MV-4-11 (cell line): ENCODE measurements around the gene STRA6.

Experiments used
- DNase-seq: peaks from one replicate; lab custom pipeline; 2025; lab: John Stamatoyannopoulos, UW

The STRA6 gene, protein sequence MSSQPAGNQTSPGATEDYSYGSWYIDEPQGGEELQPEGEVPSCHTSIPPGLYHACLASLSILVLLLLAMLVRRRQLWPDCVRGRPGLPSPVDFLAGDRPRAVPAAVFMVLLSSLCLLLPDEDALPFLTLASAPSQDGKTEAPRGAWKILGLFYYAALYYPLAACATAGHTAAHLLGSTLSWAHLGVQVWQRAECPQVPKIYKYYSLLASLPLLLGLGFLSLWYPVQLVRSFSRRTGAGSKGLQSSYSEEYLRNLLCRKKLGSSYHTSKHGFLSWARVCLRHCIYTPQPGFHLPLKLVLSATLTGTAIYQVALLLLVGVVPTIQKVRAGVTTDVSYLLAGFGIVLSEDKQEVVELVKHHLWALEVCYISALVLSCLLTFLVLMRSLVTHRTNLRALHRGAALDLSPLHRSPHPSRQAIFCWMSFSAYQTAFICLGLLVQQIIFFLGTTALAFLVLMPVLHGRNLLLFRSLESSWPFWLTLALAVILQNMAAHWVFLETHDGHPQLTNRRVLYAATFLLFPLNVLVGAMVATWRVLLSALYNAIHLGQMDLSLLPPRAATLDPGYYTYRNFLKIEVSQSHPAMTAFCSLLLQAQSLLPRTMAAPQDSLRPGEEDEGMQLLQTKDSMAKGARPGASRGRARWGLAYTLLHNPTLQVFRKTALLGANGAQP

DNA sequence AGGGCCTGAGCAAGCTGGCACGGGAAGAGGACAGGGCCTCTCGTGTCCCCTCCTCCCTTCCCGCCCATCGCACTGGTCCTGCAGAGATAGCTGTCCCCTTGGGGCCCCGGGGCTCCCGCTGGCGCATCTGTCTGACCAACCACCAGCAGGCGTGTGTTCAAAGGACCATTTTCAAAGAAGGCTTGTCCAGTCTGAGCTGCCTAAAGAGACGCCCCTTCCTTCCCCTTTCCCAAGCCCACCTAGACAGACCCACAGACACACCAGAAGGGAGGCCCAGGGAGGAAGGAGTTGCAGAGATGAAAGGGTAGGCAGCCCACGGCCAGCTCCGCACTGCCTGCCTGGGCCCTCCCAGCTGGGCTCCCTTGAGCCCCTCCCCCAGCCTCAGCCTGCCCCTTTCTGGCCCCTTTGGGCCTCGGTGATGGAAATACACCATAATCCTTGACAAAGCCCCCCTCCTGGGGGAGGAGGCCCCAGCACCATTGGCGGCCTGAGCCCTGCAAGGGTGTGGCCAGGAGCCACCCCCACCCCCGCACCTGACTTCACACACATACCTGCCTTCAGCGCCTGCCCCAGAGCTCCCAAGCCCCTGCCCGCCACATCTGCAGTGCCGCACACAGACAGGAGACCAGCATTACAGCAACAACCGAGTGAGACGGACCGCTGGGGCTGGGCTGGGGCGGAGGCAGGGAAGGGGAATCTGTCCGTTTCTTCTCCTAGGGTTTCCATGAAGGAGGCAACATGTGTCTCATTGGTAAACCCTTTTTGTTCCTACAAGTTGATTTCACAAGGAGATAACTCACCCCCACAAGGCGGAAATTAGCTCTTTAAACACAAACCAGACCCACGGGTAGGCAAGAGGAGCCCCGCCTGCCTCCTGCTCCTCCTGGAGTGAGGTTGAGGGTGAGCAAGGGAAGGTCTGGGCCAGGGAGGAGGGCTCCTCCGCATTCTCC is at the start of gene STRA6:
TSS of gene STRA6 (minus strand) at position 336 of the 950 bp plus-strand sequence. CDS start 520 bp downstream, outside the sequence.
- no peak for DNase-seq

DNA sequence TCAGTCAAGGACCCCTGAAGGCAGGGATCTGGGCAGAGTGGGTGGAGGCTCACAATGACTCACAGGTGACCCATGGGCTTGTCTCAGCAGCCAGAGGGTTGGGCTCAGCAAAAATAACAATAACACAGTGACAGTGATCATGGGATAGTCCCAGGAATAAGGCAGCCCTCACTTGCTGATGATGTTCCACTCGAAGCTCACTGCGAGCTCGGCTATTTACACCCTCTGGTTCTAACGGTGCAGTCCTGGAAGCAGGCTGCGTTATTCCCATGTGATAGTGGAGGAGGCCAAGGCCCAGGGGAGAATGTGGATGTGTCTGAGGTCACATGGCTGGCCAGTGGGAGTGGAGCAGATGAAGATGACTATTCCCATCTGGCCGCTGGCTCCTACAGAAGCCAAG is 49.7 kb upstream of the STRA6 start:
- DNase-seq, result no peak

DNA sequence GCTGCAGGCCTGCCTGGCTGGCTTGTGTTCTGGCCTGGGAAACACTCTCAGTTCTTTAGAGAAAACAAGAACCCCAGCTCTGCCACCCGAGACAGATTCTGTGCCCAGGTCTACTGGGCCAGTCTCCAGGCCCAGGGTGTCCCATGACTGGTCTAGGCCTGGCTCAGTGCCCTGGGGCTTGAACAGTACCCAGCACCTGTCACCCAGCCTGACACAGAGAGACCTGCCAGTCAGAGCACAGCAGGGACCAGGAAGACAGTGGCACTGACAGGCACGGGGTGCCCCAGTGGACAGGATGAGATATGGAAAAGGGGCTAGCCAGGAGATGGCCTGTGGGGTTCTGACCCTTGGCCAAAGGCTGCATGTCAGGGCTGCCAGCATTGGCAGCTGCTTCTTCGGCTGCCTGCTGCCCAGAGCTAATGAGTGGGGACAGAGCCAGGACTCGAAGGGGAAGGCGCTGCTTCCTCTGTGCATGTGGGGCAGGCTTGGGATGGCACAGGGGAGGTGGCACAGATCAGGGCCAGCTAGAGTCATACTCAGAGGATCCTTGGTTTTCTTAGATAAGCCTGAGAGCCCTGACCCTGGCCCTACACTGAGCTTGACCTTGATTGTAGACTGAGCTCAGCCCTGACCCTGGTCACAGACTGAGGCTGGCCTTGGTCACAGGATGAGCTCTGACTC is 48.7 kb upstream of the STRA6 start:
- no peak for DNase-seq

DNA sequence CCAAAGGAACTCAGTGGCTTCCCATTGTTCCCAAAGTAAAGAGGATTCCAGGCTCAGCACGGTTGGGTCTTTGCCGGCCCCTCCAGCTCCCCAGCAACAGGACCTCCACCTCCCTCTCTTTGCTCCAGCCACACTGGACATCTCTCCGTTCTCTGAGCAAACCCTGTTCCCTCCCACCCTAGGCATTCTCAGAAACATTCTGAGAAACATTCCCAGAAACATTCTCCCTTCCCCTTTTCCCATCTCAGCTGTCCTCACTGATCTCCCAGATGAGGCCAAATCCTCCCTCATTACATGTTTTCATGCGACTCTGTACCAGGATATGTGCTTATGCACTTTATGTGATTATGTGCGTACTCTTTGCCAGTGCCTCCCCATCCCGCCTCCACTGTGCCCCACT is 47.7 kb upstream of the STRA6 start:
- no peak for DNase-seq

DNA sequence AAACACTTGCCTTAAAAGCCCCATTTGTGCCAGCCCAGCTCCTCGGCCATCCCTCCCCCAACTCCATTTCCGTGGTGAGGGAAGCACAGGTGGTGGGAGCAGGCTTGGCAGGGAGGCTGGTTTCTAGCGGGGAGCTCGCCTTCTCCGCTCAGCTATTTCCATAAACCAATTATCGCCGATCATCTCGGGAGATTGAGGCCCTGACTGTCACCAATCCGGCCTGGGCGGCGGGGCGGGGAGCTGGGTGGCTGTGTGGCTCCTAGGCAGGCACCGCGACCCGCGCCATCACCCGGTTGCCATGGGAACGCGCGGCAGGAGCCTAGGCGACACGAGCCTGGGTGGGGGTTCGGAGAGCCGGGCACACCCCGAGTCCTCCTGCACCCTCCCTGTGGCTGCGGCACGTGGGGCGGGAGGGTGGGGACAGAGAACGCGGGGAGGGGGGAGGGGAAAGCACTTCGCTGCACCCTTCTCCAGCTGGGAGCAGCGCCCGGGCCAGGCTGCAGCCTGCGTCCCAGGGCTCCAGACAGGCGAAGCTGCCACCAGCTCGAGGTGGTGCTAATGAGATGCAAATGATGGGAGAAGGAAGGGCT is 42.9 kb upstream of the STRA6 start:
- DNase-seq, result no peak

DNA sequence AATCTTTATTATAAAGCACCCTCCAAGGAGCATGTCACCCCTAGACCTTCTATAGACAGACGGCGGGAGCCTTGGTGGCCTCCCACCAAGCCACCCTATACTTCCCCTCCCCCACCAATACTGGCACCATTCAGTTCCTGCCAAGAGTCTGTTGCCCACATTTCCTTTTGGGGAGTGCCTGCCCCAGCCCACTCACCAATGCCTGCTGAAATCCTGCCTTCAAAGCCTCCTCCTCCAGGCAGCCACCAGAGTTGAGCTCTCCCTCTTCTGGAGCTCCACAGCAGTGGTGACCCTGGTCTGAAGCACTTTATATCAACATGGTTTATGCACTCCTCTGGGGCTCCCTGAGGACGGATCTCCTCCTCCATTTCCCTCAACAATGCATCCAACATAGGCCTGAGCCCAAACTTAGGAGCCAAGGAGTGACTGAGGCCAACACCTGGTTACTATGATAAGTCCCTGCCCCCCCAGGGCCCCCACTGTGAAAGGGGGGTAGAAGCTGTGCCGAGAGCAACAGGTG is 42.3 kb upstream of the STRA6 start:
- DNase-seq, result no peak

DNA sequence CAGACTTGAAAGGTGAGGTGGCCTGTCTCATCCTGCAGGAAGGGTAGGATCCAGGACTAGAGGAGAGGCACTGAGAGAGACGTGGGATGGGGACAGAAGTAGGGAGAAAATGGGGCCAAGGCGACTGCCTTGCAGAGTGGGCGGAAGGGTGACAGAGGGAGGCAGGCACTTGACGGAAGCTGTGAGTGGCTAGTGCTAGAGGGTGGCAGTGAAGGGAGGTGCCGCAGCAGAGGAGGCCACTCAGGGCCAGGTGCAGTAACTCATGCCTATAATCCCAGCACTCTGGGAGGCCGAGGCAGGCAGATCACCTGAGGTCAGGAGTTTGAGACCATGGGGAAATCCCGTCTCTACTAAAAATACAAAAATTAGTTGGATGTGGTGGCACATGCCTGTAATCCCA is 40.8 kb upstream of the STRA6 start:
- no peak for DNase-seq

DNA sequence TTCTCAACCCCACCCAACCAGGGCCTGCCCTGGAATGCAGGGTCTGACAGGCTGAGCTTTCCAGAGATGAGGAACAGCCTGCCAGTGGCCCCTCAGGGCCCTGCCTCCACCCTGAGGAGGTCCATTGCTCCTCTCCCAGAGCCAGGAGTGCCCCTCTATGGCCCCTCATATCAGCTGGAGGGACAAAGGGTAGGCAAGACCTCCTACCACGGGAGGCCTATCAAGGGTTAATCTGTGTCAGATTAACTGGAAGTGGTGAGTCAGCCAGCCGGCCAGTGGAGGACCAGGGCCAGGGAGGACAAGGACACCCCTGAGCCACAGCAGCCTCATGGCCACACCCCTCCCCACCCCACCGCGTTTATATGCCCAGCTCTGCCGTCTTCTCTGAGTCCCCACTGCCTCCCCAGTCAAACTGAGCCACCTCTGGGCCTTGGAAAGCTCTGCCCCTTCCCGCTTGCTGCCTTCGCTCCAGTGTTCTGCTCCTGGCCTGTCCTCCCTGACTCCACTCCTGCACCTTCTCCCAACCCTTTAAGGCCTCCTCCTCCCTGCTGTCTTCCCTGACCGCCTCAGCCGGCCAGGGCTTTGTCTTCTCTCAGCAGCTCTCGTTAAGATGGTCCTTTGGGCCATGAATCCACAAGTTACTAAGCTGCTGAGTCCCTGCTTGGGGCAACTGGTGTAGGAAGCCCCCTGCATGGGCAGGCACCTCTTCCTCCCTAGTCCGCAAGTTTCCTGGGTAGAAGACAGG is 40.0 kb upstream of the STRA6 start:
- DNase-seq, result no peak

DNA sequence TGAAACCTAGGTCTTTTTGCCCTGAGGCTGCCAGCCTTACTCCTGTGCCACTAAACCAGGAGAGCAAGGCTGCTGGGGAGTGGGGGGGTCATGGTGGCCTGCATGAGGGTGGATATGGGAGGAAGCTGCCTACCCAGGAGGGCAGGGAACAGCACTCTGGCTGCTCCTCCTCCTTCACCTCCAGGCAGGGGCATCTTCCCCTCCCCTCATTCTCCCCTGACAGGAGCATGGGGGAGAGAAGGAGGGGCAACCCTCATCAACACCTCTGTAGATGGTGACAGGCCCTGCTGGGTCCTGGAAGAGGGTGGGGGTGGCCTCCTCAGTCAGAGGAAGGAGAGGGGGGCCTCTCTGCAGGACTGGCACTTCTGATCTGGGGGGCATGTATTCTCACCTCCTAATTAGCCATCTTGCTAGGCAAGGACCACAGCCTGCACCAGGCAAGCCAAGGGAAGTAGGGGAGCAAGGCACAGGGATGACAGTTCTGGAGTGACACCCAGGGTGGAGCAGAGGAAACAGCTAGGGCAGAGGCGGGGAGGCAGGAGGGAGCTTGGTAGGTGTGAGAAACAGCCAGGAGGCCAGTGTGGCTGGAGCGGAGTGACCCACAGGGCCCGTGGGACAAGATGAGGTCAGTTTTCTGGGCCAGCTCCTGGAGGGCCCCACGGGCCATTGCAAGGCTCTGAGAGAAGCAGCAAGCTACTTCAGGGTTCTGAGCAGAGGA is 38.5 kb upstream of the STRA6 start:
- no peak for DNase-seq

DNA sequence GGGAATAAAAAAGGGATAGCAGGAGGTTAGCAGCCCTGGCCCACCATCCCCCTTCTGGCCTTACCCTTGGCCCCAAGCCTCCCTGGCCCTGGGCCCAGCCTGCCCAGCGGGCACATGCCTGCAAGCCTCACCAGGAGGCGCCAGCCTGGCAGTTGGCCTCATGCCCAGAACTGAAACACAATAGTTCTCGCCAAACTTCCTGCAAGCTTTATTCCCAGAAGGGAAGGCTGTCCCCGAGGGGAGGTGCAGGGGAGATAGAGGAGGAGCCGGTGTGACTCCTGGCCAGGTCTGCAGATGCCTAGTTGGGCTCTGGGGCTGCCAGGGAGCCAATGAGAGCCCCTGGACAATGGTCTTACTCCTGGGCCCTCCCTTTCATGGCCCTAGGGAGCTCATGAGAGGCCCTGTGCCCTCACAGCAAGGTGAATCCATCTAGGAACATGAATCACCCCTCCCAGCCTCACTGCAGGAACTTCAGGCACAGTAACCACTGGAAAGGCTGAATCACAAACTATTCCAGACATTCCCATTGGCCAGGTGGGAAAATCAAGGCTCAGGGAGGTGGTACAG is 37.5 kb upstream of the STRA6 start:
- DNase-seq, result no peak

DNA sequence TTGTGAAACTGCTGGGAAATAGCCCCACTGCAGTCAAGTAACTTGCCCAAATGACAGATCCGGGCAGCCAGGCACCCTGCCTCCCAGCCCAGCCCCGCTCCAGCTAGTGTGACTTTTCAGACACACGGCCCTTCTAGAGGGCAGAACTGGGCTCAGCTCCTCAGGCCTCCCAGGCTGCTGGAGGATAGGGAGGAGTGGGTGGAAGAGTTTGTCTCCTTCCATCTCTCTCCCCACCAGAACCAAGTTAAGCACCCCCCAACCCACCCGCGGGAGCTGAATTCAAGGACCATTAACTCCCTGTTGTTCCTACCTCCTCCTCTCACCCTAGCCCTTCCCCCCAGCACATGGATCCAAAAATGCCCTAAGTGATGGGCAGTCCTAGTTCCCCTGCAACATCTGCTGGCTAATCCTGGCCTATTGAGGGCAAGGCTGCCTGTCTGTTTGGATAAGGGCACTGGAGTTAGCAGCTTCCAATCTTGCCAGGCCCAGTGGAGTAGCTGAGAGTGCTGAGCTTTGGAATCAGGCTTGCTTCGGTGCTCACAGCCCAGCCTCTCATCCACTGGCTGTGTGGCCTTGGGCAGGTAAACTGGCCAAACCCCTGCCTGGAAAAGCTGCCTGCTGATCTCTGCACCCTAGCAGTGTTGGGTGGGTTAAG is 36.6 kb upstream of the STRA6 start:
- DNase-seq, result no peak

DNA sequence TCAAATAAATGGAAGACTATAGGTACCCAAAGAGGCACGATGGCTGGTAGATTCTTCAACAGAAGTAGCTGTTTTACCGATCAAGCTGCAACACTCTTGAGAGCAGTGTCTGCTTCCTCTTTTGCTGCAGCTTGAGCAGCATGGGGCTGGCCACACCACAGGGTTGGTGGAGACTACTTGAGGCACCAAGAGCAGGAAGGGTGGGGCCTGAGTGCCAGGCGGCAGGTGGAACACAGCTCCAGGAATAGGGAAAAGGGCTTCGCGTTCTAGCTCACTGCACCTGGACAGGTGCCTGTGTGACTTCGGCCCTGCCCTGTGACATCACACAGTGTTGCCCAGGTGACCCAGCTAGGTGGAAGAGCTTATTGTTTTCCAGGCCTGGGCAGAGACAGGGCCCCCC is 33.4 kb upstream of the STRA6 start, which contains the start of gene CCDC33:
TSS of gene CCDC33 (plus strand) at position 365 of the 400 bp plus-strand sequence. CDS start 394 bp downstream, outside the sequence.
- DNase-seq, result peak; percentile 87

DNA sequence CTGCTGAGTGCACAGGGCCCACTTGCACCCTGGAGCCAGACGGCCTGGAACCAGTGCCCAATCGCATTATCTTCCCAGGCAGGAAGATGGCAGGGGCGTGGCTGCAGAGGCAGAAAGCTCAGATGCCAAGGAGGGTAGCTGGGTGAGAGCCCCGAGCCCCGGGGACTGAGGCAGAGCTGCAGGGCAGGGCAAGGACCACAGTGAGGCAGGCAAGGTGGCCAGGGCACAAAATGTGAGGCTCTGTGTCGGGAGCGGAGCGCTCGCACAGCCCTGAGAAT is 31.9 kb upstream of the STRA6 start:
- no peak for DNase-seq

DNA sequence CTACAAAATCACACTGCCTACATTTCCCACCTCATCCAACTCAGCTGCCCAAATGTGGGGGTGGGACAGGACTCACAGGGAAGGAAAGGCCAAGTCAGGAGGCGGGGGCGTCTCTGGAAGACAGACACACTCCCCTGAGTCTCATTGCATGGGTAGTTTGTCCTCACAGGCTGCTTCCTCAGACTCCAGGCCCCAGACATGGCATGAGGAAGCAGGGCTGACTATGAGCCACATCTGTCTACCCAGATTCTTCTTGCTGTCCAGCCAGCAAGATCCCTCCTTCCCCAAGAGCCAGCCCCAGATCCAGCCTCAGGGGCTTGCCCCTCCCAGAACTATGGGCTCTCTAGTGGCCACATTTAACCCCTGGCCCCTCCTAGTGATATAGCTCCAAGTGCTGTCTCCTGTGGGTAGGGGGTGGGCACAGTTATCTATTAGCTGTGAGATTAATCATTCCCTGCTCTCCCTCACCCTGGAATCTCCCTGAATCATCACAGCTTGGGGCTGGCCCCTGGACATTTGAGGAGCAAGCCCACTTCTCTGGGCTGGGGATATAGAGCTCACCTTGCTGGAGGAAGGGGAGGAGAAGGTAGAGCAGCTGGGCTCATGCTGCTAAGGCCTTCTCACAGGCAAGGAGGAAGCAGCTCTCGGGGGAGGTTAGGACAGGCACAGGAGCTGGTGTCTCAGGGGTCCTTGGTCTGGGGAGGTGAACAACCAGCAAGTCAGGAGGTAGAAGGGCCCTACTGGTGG is 31.4 kb upstream of the STRA6 start:
- no peak for DNase-seq

DNA sequence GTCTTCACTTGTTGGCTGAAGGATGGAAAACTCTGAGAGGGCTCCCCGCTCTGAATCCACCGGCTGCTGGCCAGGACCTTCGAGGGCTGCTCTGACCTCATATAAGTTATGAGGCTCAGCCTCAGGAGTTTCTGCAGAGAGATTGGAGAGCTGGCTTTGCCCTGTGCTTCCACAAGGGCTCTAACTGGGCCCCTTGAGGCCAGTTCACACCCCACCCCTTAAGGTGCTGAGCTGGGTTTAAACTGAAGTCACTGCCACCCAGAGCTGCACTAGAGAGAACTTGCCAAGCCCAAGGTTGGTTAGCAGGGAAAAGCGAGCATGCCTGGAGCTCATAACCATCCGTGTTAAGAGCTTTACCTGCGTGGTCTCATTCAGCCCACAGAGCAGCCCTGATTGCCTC is 30.8 kb upstream of the STRA6 start:
- DNase-seq, result no peak

DNA sequence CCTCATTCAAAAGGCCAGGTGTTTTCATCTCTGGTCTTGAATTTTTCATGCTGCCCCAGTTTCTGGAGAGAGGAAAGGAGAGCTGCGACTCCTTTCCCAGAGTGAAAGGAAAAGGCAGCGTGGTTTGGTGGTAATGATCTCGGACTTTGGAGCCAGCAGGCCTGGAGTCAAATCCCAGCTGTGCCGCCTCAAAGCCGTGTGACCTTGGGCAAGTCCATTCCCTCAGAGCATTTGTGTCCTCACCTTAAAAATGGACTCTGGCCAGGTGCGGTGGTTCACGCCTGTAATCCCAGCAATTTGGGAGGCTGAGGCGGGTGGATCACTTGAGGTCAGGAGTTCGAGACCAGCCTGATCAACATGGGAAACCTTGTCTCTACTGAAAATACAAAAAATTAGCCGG is 28.9 kb upstream of the STRA6 start:
- no peak for DNase-seq

DNA sequence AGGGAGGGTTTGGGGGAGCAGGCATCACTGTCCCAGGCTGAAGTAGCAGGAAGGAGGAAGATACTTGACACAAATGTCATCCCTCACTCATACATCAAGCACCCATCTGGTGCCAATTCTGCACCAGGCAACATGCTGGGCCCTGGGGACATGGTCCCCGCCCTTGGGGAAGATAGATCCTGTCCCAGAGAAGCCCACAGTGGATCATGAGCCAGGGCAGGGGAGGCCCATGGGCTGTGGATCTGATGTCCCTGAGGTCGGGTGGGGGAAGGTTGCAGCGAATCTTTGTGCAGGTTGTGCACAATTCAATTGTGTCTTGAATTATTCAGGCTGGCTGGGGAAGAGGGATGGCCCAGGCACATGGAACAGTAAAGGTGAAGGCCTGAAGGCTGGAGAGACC is 27.1 kb upstream of the STRA6 start:
- DNase-seq, result no peak

DNA sequence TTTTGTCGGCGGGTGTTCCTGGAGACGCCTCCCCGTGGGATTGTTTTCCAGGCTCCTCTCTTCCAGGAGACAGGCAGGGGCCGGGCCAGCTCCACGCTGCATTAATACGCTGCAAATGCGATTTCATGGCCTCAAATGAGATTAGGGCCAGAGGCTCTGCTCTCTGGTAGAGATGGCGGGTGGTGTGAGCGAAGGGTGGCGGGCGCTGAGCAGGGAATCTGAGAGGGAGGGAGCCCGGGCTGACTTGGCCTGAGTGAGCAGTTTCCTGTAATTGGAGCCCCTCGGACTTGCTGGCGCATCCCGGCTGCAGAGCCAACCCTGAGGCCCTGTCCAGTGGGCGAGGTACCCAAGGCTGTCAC is 26.1 kb upstream of the STRA6 start:
- DNase-seq, result no peak
